Stimulated activated naive CD8-positive, alpha-beta T cell treated with anti-CD3 and anti-CD28 coated beads, Interleukin-15, amount 100 ng/mL, for 72 hours (primary cell): Measurements from ENCODE around the gene SERPINB2.

Experiments used
- ATAC-seq: fragments of 150-1000 bp; cut with Tn5 transposase; 2 replicates; pipeline ENCODE4 v1.10.0; 2021; ENCODE audit warnings: mild to moderate bottlenecking, moderate library complexity
- DNase-seq, 2 donors: peaks; one replicate each; pipeline ENCODE4 v3.0.0; 2021 to 2022
- H3K27ac Mint-ChIP-seq, 2 donors: one replicate each; pipeline ENCODE4 v1.8.0; 2022; ENCODE audit warnings: mild to moderate bottlenecking in 2 of 2, mixed read lengths in 2 of 2, moderate library complexity in 2 of 2
- H3K27me3 Mint-ChIP-seq: one replicate; pipeline ENCODE4 v1.8.0; 2022; ENCODE audit warnings: mixed read lengths
- H3K4me1 Mint-ChIP-seq: one replicate; pipeline ENCODE4 v1.8.0; 2022; ENCODE audit warnings: mild to moderate bottlenecking, mixed read lengths
- H3K4me3 Mint-ChIP-seq, 2 donors: one replicate each; pipeline ENCODE4 v1.8.0; 2022; ENCODE audit warnings: mild to moderate bottlenecking in 2 of 2, mixed read lengths in 2 of 2, moderate library complexity in 1 of 2
- H3K9me3 Mint-ChIP-seq, 2 donors: one replicate each; pipeline ENCODE4 v1.8.0; 2022; ENCODE audit warnings: mixed read lengths in 2 of 2

The SERPINB2 gene

GRCh38 chr18:63947051-63947790 lies 59.7 kb downstream of the SERPINB2 start:
- peaks cover 38% of the 10 kb centered on the region for H3K4me1 Mint-ChIP-seq
- peaks cover 6 to 7% of the 10 kb centered on the region in 2 donors for H3K9me3 Mint-ChIP-seq
- H3K27me3 Mint-ChIP-seq: peaks cover 44% of the 10 kb centered on the region
- ATAC-seq: no peak
- H3K4me3 Mint-ChIP-seq: no peak overlapping the region
- H3K27ac Mint-ChIP-seq: no peak overlapping the region
- DNase-seq: no peak

- peak within 1 kb of the TSS; percentile 88 to 92 for H3K4me3 Mint-ChIP-seq
- peaks cover 24% of the 10 kb centered on the region for H3K27me3 Mint-ChIP-seq
- peaks cover 38% of the 10 kb centered on the region for H3K4me1 Mint-ChIP-seq
- peaks cover 6 to 7% of the 10 kb centered on the region in 2 donors for H3K9me3 Mint-ChIP-seq
- DNase-seq: peak; percentile 57 to 82
- ATAC-seq: peak; percentile 88
- H3K27ac Mint-ChIP-seq: peak within 1 kb of the TSS in 1 of 2 donors; percentile 85
Measured at GRCh38 chr18:63949068-63949737, 61.7 kb downstream of the SERPINB2 start, which contains the start of gene HMSD. Gene HMSD, plus strand, starts transcription at chr18:63949301. Its CDS starts 4,155 bp downstream, at chr18:63953456.

GRCh38 chr18:63951302-63951705 lies 63.8 kb downstream of the SERPINB2 start:
- ATAC-seq (peak; percentile 72), DNase-seq (peak in 1 of 2 donors; percentile 44)
- H3K4me3 Mint-ChIP-seq: peak overlapping the region; percentile 21 to 82
- H3K27ac Mint-ChIP-seq: peak overlapping the region in 1 of 2 donors; percentile 72
- H3K27me3 Mint-ChIP-seq: peaks cover 29% of the 10 kb centered on the region
- H3K4me1 Mint-ChIP-seq: peaks cover 38% of the 10 kb centered on the region
- peaks cover 6 to 7% of the 10 kb centered on the region in 2 donors for H3K9me3 Mint-ChIP-seq
